PC-9 (cell line): Measurements from ENCODE around the gene RPGRIP1. TPM values are rescaled to one million over a fixed set of nuclear protein-coding genes. Genes with fewer than 3 reads are reported as not detected.
"Not testable (repeated sequence)": the region's sequence is repeated elsewhere in the genome, so short reads cannot be mapped to it uniquely, and the experiment has no call there.

Source experiments
- BruUV-seq: library from RNA; stranded (reverse); fragments of 400-500 nt; replicated peaks from 2 replicates; lab custom pipeline; 2021; lab: Mats Ljungman, UMichigan
- CTCF ChIA-PET: fragments of 300-600 bp; sonication (Branson Sonifier 250); formaldehyde crosslinking; loops from one replicate; lab custom pipeline; 2022; ENCODE audit warnings: antibody characterized with exemption; lab: Charles Lee
- POLR2A ChIA-PET: fragments of 300-600 bp; sonication (Branson Sonifier 250); formaldehyde crosslinking; loops from one replicate; lab custom pipeline; 2022; ENCODE audit warnings: antibody characterized with exemption; ENCODE audit not compliant: unreplicated experiment; lab: Charles Lee
- DNase-seq, 2 experiments: peaks; one replicate each; pipeline versions ENCODE4 v3.0.0 to v3.0.0-alpha.2; 2015 to 2022; ENCODE audit warnings: mixed read lengths in 1 of 2
- H2AFZ ChIP-seq: fragments of 200-600 bp; sonication (generic); 2 replicates; pipeline ENCODE4 v1.8.1; 2017; ENCODE audit warnings: antibody characterized with exemption
- H3F3A ChIP-seq: fragments of 200-600 bp; sonication (generic); 2 replicates; pipeline ENCODE4 v1.8.1; 2017; ENCODE audit warnings: antibody characterized with exemption, mild to moderate bottlenecking, low read depth; ENCODE audit not compliant: insufficient read depth
- H3K27ac ChIP-seq: fragments of 200-600 bp; sonication (generic); 2 replicates; pipeline ENCODE4 v1.6.1; 2016; ENCODE audit warnings: mixed run types
- H3K27me3 ChIP-seq: fragments of 200-600 bp; sonication (generic); 2 replicates; pipeline ENCODE4 v1.6.1; 2016; ENCODE audit warnings: low read depth, mixed run types; ENCODE audit not compliant: insufficient read depth
- H3K36me3 ChIP-seq: fragments of 200-600 bp; sonication (generic); 2 replicates; pipeline ENCODE4 v1.6.1; 2016; ENCODE audit warnings: low read depth, mixed run types
- H3K4me1 ChIP-seq: fragments of 200-600 bp; sonication (generic); replicated peaks from 2 replicates; pipeline ENCODE4 v1.6.1; 2016; ENCODE audit warnings: mixed run types; ENCODE audit not compliant: insufficient read depth
- H3K4me2 ChIP-seq: fragments of 200-600 bp; sonication (generic); 2 replicates; pipeline ENCODE4 v1.6.1; 2017; ENCODE audit warnings: mixed run types
- H3K4me3 ChIP-seq: fragments of 200-600 bp; sonication (generic); 2 replicates; pipeline ENCODE4 v1.6.1; 2016; ENCODE audit warnings: mixed run types
- H3K79me2 ChIP-seq: fragments of 200-600 bp; sonication (generic); 2 replicates; pipeline ENCODE4 v1.6.1; 2017; ENCODE audit warnings: low read depth, mixed run types
- H3K9me2 ChIP-seq: fragments of 200-600 bp; sonication (generic); 2 replicates; pipeline ENCODE4 v1.8.1; 2017; ENCODE audit warnings: mild to moderate bottlenecking; ENCODE audit not compliant: insufficient read depth
- H3K9me3 ChIP-seq: fragments of 200-600 bp; sonication (generic); 2 replicates; pipeline ENCODE4 v1.8.1; 2016; ENCODE audit warnings: low read depth; ENCODE audit not compliant: insufficient read depth
- H4K20me1 ChIP-seq: fragments of 200-600 bp; sonication (generic); 2 replicates; pipeline ENCODE4 v1.8.1; 2017; ENCODE audit not compliant: insufficient read depth
- CTCF ChIP-seq: fragments of 200-600 bp; sonication (generic); conservative IDR thresholded peaks from 2 replicates; pipeline ENCODE4 v1.6.1; 2017; ENCODE audit warnings: mixed run types, antibody characterized with exemption, mild to moderate bottlenecking, moderate library complexity
- EZH2 ChIP-seq: fragments of 200-600 bp; sonication (generic); IDR thresholded peaks from 2 replicates; pipeline ENCODE4 v1.8.0; 2017; ENCODE audit warnings: antibody characterized with exemption, low read depth
- intact Hi-C: fragments of 100-400 bp; cut with micrococcal nuclease; formaldehyde crosslinking; loops from one replicate; pipeline ENCODE4 v1.10.0; 2022; ENCODE audit not compliant: unreplicated experiment
- total RNA-seq: library from RNA; stranded (reverse); gene quantifications from 2 replicates; pipeline ENCODE4 v1.2.3, GENCODE V29; 2021

The RPGRIP1 gene
- total RNA-seq, 1 experiment from 2014 or later: 2.1 TPM

- ChIA-PET POLR2A (no interaction called here), CTCF (no interaction called here)
- H3K27me3 ChIP-seq: no peaks in the 10 kb centered on the region
- no peak overlapping the region for H3K4me2 ChIP-seq
- DNase-seq: no peak
- no peak overlapping the region for H3K4me3 ChIP-seq
- H4K20me1 ChIP-seq: no peaks in the 10 kb centered on the region
- intact Hi-C loops: no loop called here
- TF ChIP-seq EZH2: no peak
- TF ChIP-seq CTCF: no peak
- no peaks in the 10 kb centered on the region for H3K79me2 ChIP-seq
- no peaks in the 10 kb centered on the region for H3F3A ChIP-seq
- no peaks in the 10 kb centered on the region for H3K36me3 ChIP-seq
- H3K9me3 ChIP-seq: no peaks in the 10 kb centered on the region
- no peaks in the 10 kb centered on the region for H3K4me1 ChIP-seq
- no peak overlapping the region for H3K27ac ChIP-seq
- H3K9me2 ChIP-seq: no peaks in the 10 kb centered on the region
- no peak overlapping the region for H2AFZ ChIP-seq
- no TSS peak for BruUV-seq
Observed at GRCh38 chr14:21300892-21301291, 21.0 kb downstream of the RPGRIP1 start.

GRCh38 chr14:21302013-21302835 is 22.3 kb downstream of the RPGRIP1 start:
- no peaks in the 10 kb centered on the region for H3K9me2 ChIP-seq
- DNase-seq: no peak
- no peaks in the 10 kb centered on the region for H3F3A ChIP-seq
- H3K4me1 ChIP-seq: peaks cover under 1% of the 10 kb centered on the region
- no peak overlapping the region for H2AFZ ChIP-seq
- no peaks in the 10 kb centered on the region for H3K79me2 ChIP-seq
- TF ChIP-seq CTCF (no peak), EZH2 (no peak)
- BruUV-seq: no TSS peak
- H3K36me3 ChIP-seq: no peaks in the 10 kb centered on the region
- no peak overlapping the region for H3K4me2 ChIP-seq
- H4K20me1 ChIP-seq: no peaks in the 10 kb centered on the region
- intact Hi-C loops: no loop called here
- H3K27ac ChIP-seq: no peak overlapping the region
- H3K27me3 ChIP-seq: no peaks in the 10 kb centered on the region
- ChIA-PET CTCF (no interaction called here), POLR2A (no interaction called here)
- H3K9me3 ChIP-seq: no peaks in the 10 kb centered on the region
- H3K4me3 ChIP-seq: no peak overlapping the region

- intact Hi-C loops, H4K20me1 ChIP-seq, BruUV-seq, H3K4me3 ChIP-seq, CTCF ChIA-PET, POLR2A ChIA-PET, H3K27ac ChIP-seq, H2AFZ ChIP-seq, H3F3A ChIP-seq, H3K79me2 ChIP-seq, DNase-seq, H3K9me2 ChIP-seq, H3K27me3 ChIP-seq, H3K4me2 ChIP-seq, H3K9me3 ChIP-seq, H3K36me3 ChIP-seq, H3K4me1 ChIP-seq: not testable (repeated sequence)
Observed at GRCh38 chr14:21302836-21303140, 22.9 kb downstream of the RPGRIP1 start.
